ENCODE results near the gene IPCEF1.

IPCEF1 gene

DNA sequence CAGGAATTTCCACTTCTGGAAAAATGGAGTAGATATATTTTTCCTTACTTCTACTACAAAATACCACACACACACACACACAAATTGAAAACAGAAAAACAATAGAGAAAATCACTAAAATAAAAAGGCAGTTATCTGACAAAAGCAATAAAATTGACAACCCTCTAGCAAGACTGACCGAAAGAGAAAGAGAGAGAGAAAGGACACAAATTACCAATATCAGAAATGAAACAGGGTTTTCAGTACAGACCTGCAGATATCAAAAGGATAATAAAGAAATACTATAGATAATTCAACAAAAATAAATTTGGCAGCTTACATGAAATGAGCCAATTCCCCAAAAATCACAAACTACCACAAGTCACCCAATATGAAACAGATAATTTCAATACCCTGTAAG, 212.8 kb downstream of the IPCEF1 start:
- no peak for ATAC-seq
- TF ChIP-seq TCF4 (CRISPR knock-in tag; IDR thresholded peaks at IDR 0.05; ENCODE audit: borderline replicate concordance) = no peak
- no peak for TF ChIP-seq ZNF8 (CRISPR knock-in tag; IDR thresholded peaks at IDR 0.05)
- TF ChIP-seq, protein P1, sequence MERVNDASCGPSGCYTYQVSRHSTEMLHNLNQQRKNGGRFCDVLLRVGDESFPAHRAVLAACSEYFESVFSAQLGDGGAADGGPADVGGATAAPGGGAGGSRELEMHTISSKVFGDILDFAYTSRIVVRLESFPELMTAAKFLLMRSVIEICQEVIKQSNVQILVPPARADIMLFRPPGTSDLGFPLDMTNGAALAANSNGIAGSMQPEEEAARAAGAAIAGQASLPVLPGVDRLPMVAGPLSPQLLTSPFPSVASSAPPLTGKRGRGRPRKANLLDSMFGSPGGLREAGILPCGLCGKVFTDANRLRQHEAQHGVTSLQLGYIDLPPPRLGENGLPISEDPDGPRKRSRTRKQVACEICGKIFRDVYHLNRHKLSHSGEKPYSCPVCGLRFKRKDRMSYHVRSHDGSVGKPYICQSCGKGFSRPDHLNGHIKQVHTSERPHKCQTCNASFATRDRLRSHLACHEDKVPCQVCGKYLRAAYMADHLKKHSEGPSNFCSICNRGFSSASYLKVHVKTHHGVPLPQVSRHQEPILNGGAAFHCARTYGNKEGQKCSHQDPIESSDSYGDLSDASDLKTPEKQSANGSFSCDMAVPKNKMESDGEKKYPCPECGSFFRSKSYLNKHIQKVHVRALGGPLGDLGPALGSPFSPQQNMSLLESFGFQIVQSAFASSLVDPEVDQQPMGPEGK (CRISPR knock-in tag; IDR thresholded peaks at IDR 0.05; ENCODE audit: borderline replicate concordance) = no peak
- TF ChIP-seq, protein P2, sequence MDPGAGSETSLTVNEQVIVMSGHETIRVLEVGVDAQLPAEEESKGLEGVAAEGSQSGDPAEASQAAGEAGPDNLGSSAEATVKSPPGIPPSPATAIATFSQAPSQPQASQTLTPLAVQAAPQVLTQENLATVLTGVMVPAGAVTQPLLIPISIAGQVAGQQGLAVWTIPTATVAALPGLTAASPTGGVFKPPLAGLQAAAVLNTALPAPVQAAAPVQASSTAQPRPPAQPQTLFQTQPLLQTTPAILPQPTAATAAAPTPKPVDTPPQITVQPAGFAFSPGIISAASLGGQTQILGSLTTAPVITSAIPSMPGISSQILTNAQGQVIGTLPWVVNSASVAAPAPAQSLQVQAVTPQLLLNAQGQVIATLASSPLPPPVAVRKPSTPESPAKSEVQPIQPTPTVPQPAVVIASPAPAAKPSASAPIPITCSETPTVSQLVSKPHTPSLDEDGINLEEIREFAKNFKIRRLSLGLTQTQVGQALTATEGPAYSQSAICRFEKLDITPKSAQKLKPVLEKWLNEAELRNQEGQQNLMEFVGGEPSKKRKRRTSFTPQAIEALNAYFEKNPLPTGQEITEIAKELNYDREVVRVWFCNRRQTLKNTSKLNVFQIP (CRISPR knock-in tag; IDR thresholded peaks at IDR 0.05; ENCODE audit: borderline replicate concordance, low read depth) = no peak
- TF ChIP-seq ARNTL (CRISPR knock-in tag; IDR thresholded peaks at IDR 0.05; ENCODE audit: borderline replicate concordance, low read depth) = no peak
- TF ChIP-seq OSR1 (CRISPR knock-in tag; IDR thresholded peaks at IDR 0.05) = no peak
- TF ChIP-seq GLIS3 (CRISPR knock-in tag; IDR thresholded peaks at IDR 0.05) = no peak
- TF ChIP-seq BACH2 (CRISPR knock-in tag; IDR thresholded peaks at IDR 0.05; ENCODE audit: borderline replicate concordance) = no peak
- TF ChIP-seq CSDC2 (CRISPR knock-in tag; IDR thresholded peaks at IDR 0.05) = no peak
- TF ChIP-seq ZFP3 (CRISPR knock-in tag; IDR thresholded peaks at IDR 0.05) = no peak
- TF ChIP-seq SNAI2 (CRISPR knock-in tag; IDR thresholded peaks at IDR 0.05) = no peak
- TF ChIP-seq, protein P3, sequence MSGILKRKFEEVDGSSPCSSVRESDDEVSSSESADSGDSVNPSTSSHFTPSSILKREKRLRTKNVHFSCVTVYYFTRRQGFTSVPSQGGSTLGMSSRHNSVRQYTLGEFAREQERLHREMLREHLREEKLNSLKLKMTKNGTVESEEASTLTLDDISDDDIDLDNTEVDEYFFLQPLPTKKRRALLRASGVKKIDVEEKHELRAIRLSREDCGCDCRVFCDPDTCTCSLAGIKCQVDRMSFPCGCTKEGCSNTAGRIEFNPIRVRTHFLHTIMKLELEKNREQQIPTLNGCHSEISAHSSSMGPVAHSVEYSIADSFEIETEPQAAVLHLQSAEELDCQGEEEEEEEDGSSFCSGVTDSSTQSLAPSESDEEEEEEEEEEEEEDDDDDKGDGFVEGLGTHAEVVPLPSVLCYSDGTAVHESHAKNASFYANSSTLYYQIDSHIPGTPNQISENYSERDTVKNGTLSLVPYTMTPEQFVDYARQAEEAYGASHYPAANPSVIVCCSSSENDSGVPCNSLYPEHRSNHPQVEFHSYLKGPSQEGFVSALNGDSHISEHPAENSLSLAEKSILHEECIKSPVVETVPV (CRISPR knock-in tag; IDR thresholded peaks at IDR 0.05) = no peak

DNA sequence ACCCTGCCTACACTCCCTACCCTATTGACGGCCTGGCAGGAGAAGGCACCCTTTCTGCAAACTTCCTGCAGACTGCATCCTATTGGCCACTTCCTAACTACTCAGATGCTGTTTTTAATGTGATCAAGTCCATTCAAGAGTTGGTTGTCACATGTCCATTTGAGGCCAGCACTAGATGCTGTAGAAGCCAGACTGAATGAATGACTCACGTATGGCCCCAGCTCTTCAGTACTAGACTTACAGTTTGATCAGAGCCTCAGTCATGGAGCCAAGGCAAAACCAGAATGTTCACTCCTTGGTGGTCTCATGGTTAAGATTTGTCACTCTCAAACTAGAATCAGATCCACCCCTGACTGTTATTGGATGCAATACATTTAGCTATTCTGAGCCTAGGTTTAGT, 215.9 kb downstream of the IPCEF1 start:
- ATAC-seq = no peak
- no peak for TF ChIP-seq OSR1 (CRISPR knock-in tag; IDR thresholded peaks at IDR 0.05)
- TF ChIP-seq, protein P4, sequence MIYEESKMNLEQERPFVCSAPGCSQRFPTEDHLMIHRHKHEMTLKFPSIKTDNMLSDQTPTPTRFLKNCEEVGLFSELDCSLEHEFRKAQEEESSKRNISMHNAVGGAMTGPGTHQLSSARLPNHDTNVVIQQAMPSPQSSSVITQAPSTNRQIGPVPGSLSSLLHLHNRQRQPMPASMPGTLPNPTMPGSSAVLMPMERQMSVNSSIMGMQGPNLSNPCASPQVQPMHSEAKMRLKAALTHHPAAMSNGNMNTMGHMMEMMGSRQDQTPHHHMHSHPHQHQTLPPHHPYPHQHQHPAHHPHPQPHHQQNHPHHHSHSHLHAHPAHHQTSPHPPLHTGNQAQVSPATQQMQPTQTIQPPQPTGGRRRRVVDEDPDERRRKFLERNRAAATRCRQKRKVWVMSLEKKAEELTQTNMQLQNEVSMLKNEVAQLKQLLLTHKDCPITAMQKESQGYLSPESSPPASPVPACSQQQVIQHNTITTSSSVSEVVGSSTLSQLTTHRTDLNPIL (CRISPR knock-in tag; IDR thresholded peaks at IDR 0.05; ENCODE audit: low read depth) = no peak
- TF ChIP-seq ZC3H10 (CRISPR knock-in tag; IDR thresholded peaks at IDR 0.05) = no peak
- TF ChIP-seq, protein P1 (CRISPR knock-in tag; IDR thresholded peaks at IDR 0.05; ENCODE audit: borderline replicate concordance) = no peak
- no peak for TF ChIP-seq ISL1 (CRISPR knock-in tag; IDR thresholded peaks at IDR 0.05)
- TF ChIP-seq, protein P3 (CRISPR knock-in tag; IDR thresholded peaks at IDR 0.05) = no peak

DNA sequence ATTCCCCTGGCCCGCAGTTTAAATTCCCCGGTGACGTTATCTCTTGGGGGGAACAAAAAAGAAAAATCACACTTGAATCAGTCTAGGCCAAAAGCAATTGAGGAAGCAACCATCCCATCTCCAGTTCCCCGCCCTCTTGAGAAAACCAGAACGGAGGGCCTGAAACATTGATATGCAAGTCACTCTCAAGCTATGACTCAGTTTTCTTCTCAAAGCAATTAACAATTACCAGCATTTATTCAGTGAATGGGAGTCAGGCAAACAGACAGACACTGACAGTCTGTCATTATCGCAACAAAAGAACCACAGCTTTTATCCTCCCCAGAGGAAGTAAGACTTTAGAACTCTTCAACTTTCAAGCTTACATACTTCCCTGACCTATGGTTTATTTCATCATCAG, 216.7 kb downstream of the IPCEF1 start:
- ATAC-seq = no peak
- TF ChIP-seq CSDC2 (CRISPR knock-in tag; IDR thresholded peaks at IDR 0.05) (no peak), ZNF8 (CRISPR knock-in tag; IDR thresholded peaks at IDR 0.05) (no peak), ZC3H10 (CRISPR knock-in tag; IDR thresholded peaks at IDR 0.05) (no peak), ARNTL (CRISPR knock-in tag; IDR thresholded peaks at IDR 0.05; ENCODE audit: borderline replicate concordance, low read depth) (no peak), ZNF70 (CRISPR knock-in tag; IDR thresholded peaks at IDR 0.05) (no peak), ZNF565 (CRISPR knock-in tag; conservative IDR thresholded peaks at IDR 0.05; ENCODE audit: low read depth) (no peak)
- TF ChIP-seq, protein P3 (CRISPR knock-in tag; IDR thresholded peaks at IDR 0.05) = no peak
- TF ChIP-seq, protein P2 (CRISPR knock-in tag; IDR thresholded peaks at IDR 0.05; ENCODE audit: borderline replicate concordance, low read depth) = no peak
- TF ChIP-seq, protein P5, sequence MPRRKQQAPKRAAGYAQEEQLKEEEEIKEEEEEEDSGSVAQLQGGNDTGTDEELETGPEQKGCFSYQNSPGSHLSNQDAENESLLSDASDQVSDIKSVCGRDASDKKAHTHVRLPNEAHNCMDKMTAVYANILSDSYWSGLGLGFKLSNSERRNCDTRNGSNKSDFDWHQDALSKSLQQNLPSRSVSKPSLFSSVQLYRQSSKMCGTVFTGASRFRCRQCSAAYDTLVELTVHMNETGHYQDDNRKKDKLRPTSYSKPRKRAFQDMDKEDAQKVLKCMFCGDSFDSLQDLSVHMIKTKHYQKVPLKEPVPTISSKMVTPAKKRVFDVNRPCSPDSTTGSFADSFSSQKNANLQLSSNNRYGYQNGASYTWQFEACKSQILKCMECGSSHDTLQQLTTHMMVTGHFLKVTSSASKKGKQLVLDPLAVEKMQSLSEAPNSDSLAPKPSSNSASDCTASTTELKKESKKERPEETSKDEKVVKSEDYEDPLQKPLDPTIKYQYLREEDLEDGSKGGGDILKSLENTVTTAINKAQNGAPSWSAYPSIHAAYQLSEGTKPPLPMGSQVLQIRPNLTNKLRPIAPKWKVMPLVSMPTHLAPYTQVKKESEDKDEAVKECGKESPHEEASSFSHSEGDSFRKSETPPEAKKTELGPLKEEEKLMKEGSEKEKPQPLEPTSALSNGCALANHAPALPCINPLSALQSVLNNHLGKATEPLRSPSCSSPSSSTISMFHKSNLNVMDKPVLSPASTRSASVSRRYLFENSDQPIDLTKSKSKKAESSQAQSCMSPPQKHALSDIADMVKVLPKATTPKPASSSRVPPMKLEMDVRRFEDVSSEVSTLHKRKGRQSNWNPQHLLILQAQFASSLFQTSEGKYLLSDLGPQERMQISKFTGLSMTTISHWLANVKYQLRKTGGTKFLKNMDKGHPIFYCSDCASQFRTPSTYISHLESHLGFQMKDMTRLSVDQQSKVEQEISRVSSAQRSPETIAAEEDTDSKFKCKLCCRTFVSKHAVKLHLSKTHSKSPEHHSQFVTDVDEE (CRISPR knock-in tag; IDR thresholded peaks at IDR 0.05) = no peak
- TF ChIP-seq, protein P1 (CRISPR knock-in tag; IDR thresholded peaks at IDR 0.05; ENCODE audit: borderline replicate concordance) = no peak
